Endometrial microvascular endothelial cells (primary cell): ENCODE measurements around the gene LIPT1. TPM values are rescaled to one million over a fixed set of nuclear protein-coding genes. Genes with fewer than 3 reads are reported as not detected.
"Not testable (repeated sequence)": the region's sequence is repeated elsewhere in the genome, so short reads cannot be mapped to it uniquely, and the experiment has no call there.

Experiments used
- in situ Hi-C: cut with HindIII; loops from 2 replicates; pipeline ENCODE4 v1.10.0; 2017; ENCODE audit warnings: low sequenced_read_pairs, low pct_unique_long_range_greater_than_20kb; ENCODE audit errors: inconsistent ontology term
- total RNA-seq: library from RNA; depleted of rRNA; stranded (reverse); fragments of >200 nt; gene quantifications from one replicate; pipeline ENCODE4 v1.2.3, GENCODE V29; 2015; ENCODE audit errors: inconsistent ontology term

LIPT1 gene
- 6.5 TPM for total RNA-seq

DNA sequence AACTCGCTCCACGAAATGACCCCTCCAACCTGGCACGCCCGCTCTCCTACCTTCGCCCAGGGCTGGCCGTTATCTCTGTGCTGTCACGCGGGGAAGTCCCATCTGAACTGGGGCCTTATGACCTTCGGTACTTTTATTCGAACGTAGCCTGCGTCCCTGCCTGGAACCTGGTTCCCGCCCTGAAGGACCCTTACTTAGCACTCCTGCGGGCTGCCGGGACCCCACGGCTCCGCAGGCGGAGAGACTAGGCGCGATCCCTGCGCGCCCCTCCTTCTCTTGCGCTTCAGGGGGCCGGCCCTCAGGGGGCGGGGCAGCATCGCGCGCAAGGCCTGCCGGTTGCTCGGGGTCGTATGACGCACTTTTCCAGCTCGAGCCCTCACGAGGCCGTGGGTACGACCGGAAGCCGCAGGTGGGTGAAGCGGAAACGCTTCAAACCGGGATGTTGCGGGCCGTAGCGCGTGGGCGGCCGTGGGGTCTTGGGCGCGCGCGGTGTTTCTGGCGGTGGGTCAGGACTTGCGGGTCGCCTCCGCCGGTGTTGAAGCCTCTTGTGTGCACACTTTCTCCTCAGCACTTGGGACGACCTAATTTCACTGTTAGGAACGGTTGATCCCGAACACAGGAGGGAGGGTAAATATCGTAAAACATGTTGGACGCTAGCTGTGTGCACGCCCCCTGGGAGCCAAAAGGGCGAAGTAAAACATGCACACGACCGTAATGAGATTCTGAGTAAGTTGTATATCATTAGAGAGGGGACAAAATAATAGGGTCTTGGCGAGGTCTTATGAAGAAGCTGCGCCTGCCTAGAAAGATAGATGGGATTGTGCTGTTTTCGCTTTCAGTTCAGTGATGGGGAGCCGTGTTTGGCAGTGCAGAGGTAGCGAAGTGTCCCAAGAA is at the start of gene LIPT1, which contains the start of gene TSGA10:
Gene LIPT1, plus strand, starts transcription at position 325 of the 894 bp plus-strand sequence. CDS start 6,991 bp downstream, outside the sequence.
Gene TSGA10, minus strand, starts transcription at position 300 of the 894 bp plus-strand sequence. CDS start 45,503 bp downstream, outside the sequence.
- in situ Hi-C loops: no loop called here

DNA sequence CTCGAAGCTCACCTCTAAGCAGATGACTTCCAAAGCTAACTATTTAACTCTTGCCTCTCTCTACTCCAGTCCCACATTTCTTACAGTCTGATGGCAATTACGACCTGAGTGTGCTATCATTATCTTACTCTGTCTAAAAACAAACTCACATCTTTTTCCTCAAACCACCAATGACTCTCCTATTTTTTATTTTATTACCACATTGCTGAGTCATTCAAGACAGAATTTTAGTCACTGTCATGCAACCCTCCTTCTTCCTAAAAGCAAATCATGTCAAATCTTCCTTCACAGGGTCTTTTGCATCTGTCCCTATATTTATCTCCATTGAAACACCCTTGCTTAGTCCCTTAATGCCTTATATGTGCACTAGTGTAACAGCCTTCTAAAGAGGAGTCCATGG is 47.9 kb upstream of the LIPT1 start:
- in situ Hi-C loops: no loop called here

DNA sequence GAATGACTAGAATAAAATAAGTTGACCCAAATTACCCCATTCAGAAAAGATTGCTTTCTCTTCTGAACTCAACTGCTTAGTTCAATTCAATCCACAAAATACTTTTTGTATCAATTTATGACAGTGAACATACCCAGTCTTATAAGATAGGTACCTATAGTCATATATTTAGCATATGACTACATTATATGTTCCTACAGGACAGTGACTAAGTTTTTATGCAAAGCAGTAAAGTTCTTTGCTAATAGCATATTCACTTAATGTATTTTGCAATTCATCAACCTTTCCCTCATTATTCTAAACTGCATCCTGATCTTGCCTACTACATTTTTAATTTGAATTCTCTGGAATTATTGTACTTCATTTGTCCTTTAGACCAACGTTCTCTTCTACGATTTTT is 43.5 kb upstream of the LIPT1 start:
- in situ Hi-C loops: no loop called here

DNA sequence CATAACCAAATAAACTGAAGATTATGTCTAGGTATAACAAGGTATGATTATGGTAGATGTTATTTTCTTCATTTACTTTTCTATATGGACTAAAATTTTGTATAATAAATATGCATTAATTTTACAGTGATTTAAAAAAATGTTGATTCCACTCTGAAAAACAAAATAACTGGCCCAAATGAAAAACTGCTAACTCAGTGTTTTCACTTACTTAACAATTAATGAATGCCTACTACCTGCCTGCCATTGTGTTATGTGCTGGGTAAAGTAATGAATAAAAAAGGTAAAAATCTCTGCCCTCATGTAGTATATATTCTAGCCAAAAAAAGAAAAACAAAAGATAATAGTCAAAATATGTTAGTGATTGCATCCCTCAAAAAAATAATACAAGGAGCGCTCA is 42.8 kb upstream of the LIPT1 start:
- in situ Hi-C loops: no loop called here

DNA sequence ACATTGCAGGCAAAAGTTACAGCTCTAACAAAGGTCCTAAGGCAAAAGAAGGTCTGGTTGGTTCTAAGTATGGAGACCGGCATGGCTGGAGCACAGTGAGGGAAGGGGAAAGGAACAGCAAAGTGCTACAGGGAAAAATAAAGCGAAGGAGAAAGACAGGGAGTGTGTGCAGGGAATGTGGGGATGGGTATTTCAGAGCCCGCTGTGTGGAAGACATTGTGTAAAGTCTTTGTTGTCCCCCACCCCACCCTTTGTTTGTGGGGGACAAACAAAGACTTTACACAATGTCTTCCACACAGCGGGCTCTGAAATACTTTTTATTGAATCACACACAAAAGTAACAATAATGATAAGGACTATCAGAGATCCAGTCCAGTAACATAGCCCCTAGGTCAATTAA is 42.1 kb upstream of the LIPT1 start:
- in situ Hi-C loops: no loop called here

DNA sequence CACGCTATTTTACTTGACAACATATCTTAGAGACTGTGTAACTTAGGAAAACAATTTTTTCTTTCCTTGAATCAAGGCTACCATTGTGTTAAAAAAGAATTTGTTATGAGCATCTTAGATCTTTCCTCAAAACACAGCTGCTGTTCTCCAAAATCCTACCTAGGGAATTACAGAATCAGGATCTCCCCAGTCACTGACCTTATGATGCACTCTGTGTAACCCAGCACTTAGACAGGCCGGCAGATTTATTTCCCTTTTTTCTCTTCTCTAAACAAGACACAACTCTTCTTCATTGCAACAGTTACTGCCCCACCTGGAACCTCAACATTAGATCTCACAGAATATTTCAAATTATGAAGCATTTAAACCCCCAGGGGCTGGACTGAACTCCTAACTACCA is 26.8 kb upstream of the LIPT1 start:
- in situ Hi-C loops: no loop called here

DNA sequence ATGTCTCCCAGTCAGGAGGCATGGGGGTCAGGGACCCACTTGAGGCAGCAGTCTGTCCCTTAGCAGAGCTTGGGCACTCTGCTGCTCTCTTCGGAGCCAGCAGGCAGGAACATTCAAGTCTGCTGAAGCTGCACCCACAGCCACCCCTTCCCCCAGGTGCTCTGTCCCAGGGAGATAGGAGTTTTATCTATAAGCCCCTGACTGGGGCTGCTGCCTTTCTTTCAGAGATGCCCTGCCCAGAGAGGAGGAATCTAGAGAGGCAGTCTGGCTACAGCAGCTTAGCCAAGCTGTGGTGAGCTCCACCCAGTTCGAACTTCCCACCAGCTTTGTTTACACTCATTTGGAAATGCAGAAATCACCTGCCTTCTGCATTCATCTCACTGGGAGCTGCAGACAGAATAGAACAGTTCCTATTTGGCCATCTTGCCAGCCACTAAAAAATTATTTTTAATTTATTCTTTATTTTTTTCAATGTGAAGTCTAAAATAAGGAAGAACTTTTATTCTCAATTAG is 19.7 kb upstream of the LIPT1 start:
- in situ Hi-C loops: not testable (repeated sequence)

DNA sequence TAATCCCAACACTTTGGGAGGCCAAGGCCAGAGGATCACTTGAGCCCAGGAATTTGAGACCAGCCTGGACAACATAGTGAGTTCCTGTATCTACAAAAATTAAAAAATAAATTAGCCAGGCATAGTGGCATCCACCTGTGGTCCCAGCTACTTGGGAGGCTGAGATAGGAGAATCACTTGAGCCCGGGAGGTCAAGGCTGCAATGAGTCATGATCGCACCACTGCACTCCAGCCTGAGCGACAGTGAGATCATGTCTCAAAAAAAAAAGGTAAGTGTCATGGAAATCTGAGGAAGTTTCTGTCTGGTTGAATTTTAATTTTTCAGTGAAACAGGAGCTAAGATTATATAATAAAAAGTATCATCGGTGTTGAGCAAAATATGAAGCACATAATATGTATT is 15.8 kb upstream of the LIPT1 start:
- in situ Hi-C loops: no loop called here

DNA sequence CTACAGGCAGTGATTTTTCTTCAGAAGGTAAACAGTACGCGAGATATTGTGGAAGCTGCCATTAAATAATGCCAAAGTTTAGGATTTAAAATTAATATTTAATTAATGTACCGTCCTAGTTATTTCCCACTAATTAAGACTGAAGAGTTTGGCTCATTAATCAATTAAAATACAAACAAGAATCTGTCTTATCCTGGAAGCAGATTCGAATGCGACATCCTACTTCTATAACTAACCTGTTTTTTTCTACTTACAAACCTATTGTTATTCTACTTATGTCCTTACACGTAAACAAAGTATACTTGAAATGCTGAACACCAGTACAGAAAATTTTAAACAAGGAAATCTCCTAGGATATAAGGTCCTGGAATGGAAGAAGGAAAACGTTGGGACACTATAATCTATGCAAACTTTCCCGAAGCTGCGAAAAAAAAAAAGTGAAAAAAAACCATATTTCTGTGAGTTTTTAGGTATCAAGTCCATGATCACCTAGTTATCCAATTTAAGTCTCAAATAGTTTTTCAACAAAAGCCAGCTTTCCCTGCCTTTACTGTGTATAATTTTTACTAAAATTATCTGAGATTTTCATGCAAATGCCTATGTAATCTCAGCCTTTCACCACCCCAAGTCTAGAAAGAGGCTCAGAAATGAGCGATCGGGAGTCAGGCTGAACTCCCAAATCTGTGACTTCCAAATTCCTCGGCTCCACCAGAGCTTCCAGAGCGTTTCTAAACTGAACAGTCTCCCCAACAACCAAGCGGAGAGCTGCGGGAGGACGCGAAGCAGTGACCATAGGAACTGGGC is 14.5 kb upstream of the LIPT1 start:
- in situ Hi-C loops: no loop called here

DNA sequence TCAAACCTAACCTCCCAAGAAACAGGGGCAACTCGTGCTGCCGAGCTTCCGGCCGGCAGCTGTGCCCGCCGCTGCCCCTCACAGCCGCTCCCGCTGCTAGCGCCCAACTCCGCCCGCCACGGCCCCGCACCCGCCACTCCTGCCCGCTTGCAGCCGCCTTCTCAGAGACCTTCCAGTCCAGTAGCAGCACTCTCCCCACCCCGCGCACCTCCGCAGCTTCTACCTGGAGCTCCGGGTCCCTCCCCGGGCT is 14.0 kb upstream of the LIPT1 start:
- in situ Hi-C loops: no loop called here

DNA sequence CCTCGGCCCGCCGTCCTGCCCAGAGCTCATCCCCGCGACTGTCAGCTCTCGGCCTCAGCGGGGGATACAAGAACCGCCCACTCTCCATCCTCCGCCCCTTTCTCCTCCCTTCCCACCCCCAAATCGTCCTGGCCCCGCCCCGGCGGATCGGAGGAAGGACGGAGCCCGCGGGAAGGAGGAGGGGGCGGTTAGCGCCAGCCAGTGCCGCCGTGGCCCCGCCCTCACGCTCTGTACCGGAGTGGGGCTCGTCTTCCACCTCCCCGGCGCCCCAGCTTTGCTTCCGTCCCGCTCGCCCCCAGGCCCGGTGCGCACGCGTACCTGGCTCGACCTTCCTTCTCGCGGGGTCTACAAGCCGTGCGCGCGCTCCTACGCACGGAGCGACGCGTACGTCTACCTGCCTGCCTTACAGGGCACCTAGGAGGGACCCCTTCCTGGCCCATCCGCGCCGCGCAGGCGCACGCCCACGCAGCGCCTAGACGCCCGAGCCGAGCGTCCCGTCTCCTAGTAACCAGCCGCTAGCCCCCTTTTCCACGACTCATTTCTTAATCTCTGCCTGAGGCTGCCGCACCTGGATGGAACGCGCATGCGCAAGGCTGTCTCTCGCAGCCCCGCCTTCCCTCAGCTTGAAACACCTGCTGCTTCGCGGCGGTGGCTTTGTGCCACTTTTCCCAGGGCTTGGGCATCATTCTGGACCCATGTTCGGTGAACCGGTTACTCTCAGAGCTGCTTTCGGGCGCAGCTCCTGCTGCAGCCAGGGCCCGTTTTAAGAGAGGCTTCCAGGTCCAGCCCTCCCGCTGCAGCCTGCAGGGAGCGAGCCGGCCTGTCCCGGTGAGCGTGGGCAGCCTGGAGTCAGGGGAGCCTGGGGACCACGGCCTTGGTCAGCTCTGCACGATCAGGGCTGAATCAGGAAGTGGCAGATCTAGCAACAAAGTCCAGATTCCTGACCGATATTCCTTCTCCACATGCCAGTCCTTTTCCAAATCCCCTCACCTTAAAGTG is 13.4 kb upstream of the LIPT1 start, which contains the start of gene C2orf15:
Gene C2orf15, plus strand, starts transcription at position 598 of the 999 bp plus-strand sequence. CDS start 8,852 bp downstream, outside the sequence.
- in situ Hi-C loops: no loop called here

DNA sequence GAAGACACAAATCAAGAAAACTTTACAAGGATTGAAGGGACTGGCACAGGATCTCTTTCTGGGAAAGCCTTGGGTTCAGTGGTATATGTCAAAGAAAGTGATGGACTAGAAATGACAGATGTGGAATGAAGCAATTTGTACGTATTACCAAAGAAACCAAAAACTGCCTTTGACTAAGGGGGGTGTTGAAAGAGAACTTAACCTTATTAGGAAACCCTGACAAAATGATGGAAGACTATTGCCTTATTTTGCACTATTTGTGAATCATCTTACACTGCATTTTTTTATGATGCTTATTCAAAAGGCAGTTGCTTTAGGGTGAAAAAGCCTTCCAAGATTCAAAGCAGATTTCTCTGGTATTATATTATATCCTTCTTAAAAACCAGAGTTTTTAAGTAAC is 4.1 kb upstream of the LIPT1 start:
- in situ Hi-C loops: no loop called here

DNA sequence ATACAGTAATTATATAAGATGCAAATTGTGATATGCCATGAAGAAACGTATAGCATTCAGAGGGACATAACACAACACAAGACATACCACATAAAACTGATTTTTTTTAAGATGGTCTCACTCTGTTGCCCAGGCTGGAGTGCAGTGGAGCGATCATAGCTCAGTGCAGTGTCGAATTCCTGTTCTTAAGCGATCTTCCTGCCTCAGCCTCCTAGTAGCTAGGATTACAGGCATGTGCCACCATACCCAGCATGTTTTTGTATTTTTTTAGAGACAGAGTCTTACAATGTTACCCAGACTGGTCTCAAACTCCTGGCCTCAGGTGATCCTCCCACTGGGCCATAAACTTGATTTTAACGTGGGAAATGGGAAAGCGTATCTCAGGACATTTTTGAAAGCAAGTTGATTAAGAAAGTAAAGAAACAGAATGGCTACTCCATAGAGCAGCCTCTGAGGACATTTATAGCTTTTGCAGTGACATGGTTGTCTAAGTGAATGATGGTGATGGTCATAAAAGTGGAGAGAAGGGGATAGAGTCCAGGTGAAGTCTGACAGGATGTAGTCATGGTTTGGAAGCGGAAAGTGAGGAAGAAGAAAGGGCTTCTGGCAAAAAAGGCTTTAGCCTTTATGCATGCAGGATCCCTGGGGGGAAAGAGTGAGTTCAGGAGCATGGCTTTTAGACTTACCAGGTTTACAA is 2.4 kb upstream of the LIPT1 start:
- in situ Hi-C loops: no loop called here

DNA sequence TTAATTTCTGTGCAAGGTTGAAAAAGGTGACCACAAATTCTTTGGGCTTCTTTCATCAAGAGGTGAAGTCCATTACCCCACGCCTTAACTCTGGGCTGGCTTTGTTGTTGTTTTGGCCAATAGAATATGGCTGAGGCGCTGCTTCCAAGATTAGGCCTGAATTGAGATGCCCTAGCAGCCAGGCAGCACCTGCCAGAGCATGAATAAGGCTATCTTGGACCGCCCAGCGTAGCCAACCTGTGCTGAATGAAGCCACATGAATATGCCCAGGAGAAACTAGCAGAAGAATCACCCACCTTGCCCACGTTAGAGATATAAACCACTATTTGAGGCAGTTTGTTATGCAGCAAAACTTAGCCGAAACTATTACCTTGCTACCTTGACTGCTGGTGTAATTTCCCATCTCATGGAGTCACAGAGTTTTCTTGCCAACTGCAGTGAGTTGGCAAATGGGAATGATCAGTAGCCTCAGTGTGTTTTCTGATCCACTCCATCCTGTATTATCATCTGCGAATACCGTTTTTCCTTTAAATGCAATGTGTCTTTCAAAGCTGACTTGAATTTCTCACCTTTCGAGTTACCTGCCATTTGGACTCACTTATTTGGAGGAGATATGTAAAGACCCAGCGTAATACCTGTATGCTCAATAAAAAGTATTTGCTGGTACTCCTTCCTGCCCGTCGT is 704 bp upstream of the LIPT1 start:
- in situ Hi-C loops: no loop called here

DNA sequence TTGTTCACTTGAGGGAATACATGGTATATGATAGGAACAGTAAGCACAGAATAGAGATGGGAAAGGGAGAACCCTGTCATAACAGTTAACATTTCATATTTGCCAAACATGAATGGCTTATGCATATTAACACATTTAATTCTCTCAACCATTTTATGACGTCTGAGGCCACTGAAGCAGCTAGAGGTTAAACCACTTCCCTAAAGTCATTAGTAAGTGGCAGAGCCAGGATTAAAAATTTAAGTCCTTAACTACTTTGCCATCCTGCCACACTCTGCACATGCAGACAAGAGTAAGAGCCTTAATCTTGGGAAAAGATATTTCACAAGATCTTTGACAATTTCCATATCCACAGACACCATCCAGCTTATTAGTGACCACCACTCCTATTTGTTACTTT is 2.1 kb downstream of the LIPT1 start:
- in situ Hi-C loops: no loop called here

DNA sequence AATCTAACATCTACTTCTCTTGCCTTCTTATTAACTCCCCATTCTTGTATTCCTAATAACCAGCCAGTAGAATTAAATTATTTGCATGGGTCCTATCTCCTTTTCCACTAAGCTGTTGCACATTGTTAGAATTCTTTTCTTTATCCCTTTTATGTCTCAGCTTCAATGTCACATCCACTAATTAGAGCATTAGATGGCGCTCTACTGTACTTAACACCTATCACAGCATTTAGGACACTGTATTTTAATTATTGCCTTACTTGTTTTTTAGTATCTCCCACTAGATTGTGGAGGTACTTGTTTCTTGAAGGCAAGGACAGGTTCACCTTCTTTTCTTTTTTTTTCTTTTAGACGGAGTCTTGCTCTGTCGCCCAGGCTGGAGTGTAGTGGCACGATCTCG is 3.8 kb downstream of the LIPT1 start:
- in situ Hi-C loops: no loop called here

DNA sequence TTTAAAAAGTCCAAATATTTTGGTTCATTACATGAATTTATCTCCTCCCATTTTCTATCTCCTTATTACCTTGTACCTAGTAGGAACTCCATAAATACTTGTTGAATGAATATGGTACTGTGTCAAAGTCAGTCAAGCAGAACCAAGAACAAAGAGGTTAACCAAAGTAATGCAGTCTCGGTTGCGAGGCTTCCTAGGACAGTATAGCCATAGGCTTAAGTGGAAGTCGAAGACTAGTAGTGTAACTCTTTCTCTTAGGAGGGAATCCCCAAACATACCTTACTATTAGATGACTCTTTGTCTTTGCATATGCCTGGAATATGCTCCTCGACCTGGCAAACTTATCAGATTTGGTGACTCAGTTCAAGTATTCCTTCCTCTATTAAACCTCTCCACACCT is 4.8 kb downstream of the LIPT1 start:
- in situ Hi-C loops: no loop called here

DNA sequence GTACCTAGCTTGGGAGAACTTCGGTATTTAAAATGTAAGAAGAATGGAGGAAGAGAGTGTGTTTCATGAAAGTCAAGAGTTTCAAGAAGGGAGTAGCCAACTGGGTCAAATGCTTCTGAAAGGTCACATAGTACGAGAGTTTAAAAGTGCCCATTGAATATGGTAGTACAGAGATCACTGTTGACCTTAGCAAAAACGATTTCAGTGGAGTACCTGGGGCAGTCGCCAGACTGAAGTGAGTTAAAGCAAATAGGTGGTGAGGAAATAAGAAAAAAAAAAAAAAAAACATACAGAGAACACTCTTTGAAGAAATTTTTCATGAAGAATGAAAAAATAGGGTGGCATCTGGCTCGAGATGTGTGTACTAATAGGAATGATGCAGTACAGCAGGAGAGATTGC is 11.5 kb downstream of the LIPT1 start:
- in situ Hi-C loops: no loop called here
